Measurements from ENCODE around the gene RAD51B.
"Not testable (repeated sequence)": the region's sequence is repeated elsewhere in the genome, so short reads cannot be mapped to it uniquely, and the experiment has no call there.

RAD51B gene

GRCh38 chr14:68186500-68187276 lies 367.1 kb downstream of the RAD51B start:
- not testable (repeated sequence) for DNase-seq

GRCh38 chr14:68188174-68188573 lies 368.6 kb downstream of the RAD51B start:
- no peak for DNase-seq

- DNase-seq, result no peak
These were observed 370.5 kb downstream of the RAD51B start for GRCh38 chr14:68190032-68190431.

GRCh38 chr14:68191567-68192321 lies 372.2 kb downstream of the RAD51B start:
- peak; percentile 51 for DNase-seq

- DNase-seq, result no peak
These were observed 373.4 kb downstream of the RAD51B start for GRCh38 chr14:68192935-68193334.

GRCh38 chr14:68193970-68194681 lies 374.5 kb downstream of the RAD51B start:
- no peak for DNase-seq

- peak; percentile 33 for DNase-seq
These were observed 375.5 kb downstream of the RAD51B start for GRCh38 chr14:68195126-68195525.

GRCh38 chr14:68198713-68199495 lies 379.3 kb downstream of the RAD51B start:
- DNase-seq, result no peak

- no peak for DNase-seq
These were observed 380.1 kb downstream of the RAD51B start for GRCh38 chr14:68199554-68200151.

- no peak for DNase-seq
These were observed 384.3 kb downstream of the RAD51B start for GRCh38 chr14:68203871-68204270.

GRCh38 chr14:68208218-68208617 lies 388.6 kb downstream of the RAD51B start:
- no peak for DNase-seq

- no peak for DNase-seq
These were observed 389.2 kb downstream of the RAD51B start for GRCh38 chr14:68208626-68209317.

- no peak for DNase-seq
These were observed 391.2 kb downstream of the RAD51B start for GRCh38 chr14:68210729-68211299.

- no peak for DNase-seq
These were observed 391.8 kb downstream of the RAD51B start for GRCh38 chr14:68211421-68211820.

- no peak for DNase-seq
These were observed 392.3 kb downstream of the RAD51B start for GRCh38 chr14:68211886-68212285.

- no peak for DNase-seq
These were observed 392.8 kb downstream of the RAD51B start for GRCh38 chr14:68212361-68212760.

GRCh38 chr14:68214431-68214830 lies 394.9 kb downstream of the RAD51B start:
- no peak for DNase-seq

- no peak for DNase-seq
These were observed 396.1 kb downstream of the RAD51B start for GRCh38 chr14:68215629-68216028.

GRCh38 chr14:68216079-68216478 lies 396.5 kb downstream of the RAD51B start:
- DNase-seq, result no peak

GRCh38 chr14:68216957-68217356 lies 397.4 kb downstream of the RAD51B start:
- no peak for DNase-seq

- DNase-seq, result peak; percentile 69
These were observed 398.3 kb downstream of the RAD51B start for GRCh38 chr14:68217791-68218340.

Measured in DMS 273 treated with DMSO at 0.1 percent for 48 hours (cell line).